Putamen (tissue), 1 donor: ENCODE measurements around the gene ATP8B3.

Source experiments
- DNase-seq: peaks from one replicate; pipeline ENCODE4 v3.0.0-alpha.2; 2016; ENCODE audit warnings: low spot score

Gene ATP8B3

DNA sequence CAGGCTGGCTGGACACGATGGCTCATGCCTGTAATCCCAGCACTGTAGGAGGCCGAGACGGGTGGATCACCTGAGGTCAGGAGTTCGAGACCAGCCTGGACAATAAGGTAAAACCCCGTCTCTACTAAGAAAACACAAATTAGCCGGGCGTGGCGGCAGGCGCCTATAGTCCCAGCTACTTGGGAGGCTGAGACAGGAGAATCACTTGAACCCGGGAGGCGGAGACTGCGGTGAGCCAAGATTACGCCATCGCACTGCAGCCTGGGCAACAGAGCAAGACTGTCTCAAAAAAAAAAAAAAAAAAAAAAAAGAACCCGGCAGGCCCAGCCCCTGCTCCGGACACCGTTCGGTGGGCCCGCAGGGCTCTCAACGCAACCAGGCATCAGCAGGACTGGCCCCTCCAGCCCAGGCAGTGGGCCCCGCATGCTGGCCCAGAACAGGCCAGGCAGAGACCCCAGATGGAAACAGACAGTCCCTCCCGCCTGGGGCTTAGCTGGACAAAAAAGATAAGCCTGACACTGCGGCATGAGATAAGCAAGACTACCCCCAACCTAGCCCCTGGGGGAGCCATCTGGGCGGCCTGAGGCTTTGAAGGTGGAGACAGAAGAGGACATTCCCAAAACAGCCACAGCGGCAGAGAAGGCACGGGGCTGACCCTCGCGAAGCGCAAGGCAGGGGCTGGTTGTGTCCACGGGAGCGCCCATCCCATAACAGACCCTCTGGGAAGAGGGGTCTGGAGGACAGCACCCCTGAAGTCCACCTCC, 24.6 kb upstream of the ATP8B3 start:
- DNase-seq = no peak

DNA sequence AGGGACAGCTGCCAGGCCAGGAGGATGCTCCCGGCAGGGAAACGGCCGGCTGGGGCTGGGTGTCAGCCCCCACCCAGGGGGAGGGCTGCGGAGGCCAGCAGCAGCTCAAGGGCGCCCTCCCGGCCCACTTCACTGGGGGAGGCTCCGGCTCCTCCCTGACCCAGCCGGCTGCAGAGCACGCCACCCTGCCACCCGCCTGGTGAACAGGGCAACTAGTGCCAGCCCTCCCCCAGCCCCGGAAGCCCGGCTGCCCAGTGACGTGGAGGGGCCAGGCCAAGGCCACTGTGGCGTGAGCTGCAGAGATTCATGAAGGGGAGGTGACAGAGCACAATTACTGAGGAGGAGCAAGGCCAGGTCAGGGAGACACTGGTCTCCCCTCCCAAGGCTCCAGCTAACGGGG, 21.5 kb upstream of the ATP8B3 start:
- DNase-seq = no peak

DNA sequence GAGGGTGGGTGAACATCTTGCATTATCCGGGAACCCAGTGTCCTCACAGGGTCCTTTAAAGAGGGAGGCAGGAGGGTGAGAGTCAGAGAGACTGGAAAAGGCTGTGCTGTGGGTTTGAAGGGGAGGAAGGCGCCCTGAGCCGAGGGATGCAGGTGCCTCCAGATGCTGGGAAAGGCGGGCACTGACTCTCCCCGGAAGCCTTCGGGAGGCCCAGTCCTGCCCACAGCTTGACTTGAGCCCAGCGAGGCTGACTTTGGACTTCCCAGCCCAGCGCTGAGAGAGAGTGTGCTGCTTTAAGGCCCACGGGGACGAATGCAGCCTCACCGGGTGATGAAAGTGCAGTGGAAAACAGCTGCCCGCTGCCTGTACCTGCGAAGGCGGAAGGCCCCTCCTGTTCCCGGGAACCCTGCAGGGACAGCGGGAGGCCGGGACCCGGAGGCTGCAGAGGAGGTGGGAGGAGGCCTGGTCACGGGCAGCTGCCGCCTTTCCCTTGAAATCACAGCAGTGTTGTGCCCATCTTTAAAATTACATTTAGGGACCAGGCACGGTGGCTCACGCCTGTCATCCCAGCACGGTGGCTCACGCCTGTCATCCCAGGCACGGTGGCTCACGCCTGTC, 20.1 kb upstream of the ATP8B3 start:
- no peak for DNase-seq

DNA sequence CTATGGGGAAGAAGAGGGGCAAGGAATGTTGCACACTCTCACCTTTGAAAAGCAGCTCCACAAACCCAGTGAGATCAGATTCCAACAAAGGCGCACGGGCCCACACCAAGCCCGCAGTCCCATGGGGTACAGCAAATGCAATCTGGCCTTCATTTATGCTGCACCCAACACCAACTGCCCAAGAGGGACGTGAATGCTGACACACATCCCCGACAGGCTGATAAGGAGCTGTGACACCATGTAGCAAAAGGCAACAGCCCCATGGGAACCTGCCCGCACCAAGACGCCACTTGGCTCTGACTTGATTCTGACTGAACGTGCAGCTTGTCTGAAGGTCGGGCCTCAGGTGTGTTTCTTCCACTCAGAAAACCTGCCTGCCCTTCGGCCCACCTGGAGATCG, 18.9 kb upstream of the ATP8B3 start:
- no peak for DNase-seq

DNA sequence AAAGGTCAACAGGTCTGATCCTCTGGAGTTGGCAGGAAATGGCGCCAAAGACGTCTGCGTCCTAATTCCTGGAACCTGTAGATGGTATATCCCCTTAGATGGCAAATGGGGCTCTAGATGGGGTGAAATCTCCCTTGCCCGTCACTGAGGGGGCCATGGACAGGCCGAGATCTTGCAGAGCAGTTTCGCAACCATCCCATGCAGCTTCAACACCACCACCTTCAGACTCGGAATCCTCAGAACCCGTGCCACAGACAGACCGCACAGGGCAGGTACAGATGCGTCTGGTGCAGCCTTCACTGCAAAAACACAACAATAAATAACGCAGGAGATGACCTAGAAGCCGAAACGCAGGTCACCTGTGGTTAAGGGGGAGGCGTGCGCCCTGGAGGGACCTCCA, 18.5 kb upstream of the ATP8B3 start:
- DNase-seq = no peak

DNA sequence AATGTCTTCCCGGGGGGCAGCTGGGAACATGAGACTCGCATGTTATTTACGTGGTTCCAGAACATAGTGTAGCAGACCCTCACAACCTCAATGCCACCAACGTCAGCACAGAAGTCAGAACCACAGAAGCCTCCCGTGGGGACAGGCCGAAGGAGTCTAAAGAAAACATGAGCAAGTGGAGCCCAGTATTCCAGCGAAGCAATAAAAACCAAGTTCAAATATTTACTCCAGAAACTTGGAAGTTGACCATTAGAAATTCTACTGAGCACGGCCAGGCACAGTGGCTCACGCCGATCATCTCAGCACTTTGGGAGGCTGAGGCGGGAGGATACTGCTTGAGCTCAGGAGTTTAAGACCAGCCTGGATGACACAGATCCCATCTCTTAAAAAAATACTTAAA, 17.9 kb upstream of the ATP8B3 start:
- DNase-seq = no peak

DNA sequence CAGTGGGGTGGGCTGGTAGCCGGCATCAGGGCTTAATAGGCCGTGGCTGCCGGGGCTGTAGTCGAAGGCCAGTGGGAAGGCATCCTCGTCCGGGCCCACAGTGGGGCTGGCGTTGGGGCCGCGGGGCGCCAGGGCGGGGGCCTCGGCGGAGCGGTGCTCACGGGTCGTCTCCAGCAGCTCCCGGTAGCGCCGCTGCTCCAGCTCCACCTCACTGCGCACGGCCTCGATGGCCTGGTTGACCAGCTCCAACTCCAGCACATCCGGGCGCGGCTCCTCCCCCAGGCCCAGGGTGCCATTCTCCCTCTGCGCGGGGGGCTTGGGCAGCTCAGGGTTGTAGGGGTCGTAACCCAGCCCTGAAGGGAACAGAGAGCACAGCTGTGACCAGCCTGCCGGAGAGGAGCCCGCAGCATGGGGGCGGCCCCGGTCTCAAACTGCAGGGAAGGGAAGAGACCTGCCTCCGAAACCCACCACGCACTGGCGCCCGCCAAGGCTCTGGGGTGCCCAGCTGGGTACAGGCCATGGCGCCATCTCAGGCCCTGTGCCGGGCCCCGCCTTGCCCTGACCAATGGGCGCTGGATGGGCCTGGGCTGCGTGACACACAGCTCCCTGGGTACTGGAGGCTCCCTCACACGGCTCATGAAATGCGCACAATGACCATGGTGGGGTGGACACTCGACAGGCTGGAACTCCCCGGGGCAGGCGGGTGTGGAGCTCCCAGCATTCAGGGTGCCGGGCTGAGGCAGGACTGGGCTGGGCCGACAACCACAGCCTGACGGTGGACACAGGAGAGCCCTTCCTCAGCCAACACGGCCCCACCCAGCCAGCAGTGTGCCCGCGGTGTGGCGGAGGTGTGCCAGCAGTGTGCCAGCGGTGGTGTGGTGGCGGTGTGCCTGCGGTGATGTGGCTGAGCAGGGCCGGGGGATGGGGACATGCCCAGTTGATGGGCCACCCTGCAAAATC, 16.5 kb upstream of the ATP8B3 start:
- DNase-seq = no peak

DNA sequence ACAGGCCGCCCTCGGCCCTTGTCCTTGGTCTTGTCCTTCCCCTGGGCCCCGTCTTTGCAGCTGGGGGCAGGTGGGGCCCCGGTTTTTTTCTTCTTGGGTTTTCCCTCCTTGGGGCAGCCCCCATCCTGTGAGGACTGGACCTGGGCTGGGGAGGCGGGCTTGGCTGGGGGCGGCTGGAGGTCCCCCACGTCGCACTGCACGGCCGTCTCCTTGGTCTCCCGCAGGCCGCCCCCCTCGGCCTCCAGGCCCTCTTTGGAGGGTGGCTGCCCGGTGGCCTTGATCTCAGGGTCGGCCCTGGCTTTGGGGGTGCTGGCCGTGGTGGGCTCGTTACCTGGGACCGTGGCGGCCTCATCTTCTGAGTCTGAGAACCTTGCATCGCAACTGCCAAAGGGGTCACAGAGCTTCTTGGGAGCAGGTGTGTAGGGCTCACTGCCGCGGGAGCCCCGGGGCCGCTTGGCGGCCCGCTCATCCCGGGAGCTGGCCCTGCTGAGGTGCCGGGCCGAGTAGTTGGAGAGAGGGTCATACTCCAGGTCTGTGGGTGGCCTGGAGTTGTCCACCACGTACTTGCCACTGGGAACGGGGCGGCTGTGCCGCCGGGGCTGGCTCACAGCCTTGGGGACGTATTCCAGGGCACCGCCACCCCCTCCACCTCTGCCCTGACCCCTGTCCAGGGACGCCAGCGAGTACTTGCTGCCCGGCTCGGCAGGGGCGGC, 15.6 kb upstream of the ATP8B3 start:
- no peak for DNase-seq

DNA sequence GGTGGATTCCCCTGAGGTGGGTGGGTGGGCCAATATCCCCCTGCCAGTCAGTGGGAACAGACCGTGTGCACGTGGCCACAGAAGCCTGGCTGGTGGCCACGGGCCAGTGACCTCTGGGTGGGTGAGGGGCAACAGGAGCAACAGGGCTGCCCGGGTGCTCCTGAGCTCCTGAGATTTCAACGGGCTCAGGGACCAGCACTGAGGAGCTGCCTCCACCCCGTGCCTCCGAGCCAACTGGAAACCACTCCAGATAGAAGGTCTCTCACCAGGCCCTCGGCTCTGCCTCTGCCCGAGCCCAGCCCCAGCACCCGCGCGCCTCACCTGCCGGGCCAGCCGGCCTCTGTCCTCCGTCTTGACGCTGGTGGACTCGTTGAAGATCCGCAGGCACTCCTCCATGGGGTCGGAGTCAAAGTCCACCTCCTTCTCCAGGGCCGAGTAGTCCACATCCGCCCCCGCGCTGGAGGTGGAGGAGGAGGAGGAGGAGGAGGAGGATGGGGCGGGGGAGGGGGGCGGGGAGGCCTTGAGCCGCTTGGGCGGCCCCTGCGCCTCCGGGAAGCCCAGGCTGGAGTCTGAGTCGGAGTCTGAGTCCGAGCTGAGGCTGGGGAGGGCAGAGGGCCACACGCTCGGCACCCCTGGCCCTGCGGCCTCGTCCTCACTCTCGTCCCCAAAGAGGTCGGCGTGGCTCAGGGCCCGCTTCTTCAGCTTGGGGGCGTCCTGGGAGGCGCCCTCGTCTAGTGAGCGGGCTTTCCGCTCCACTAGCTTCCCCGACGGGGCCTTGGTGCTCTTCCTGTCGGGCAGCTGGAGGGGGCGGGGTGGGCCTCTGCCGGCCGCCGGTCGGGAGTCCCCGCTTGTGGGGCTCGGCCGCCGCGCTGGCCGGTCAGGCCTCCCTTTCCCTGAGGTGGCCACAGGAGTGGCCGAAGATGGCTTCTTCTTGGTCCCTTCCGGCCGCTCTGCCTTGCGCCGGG, 14.8 kb upstream of the ATP8B3 start:
- no peak for DNase-seq

DNA sequence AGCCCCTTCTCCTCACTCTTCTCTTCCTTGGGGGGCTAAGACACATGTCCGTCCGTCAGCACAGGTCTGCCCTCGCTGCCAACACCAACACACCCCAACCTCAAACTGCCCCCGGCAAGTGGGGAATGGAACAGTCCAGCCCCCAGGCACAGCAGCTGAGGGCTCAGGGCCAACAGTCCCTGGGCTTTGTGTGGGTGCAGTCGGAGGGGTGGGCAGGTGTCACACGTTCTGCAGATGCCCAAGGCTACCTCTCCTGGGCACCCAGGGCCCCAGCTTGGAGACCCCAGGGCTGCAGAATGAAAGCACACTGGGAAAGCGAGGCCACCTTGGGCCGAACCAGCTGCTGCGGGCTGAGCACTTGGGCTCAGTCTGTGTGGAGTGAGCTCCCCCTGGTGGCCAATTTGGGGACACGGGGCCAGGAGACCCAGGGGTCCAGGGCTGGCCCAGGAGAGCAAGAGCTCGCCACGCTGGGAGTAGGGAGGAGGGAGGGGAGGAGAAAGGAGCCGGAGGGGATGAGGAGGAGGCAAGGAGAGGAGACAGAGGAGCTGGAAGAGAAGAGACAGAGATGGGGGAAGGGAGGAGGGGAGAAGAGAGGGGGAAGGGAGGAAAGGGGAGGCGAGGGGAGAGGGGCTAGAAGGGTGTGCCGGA, 14.0 kb upstream of the ATP8B3 start:
- DNase-seq = peak; percentile 47

DNA sequence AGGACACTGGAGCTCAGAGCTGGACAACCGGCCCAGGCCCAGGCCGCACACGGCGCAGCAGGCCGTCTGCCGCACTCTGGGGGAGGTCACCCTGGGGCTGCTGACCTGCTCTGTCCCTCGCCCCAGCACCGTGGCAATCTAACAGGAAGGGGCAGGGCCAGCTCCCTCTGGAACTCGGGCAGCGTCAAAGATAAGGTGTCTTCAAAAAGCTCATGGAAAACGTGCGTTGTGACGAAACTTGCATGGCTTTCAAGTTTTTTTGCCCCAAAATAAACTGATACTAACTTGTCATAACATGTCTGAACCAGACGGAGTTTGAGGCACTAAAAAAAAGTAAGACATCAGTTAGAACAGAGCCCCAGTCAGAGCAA, 12.2 kb upstream of the ATP8B3 start:
- DNase-seq = no peak

DNA sequence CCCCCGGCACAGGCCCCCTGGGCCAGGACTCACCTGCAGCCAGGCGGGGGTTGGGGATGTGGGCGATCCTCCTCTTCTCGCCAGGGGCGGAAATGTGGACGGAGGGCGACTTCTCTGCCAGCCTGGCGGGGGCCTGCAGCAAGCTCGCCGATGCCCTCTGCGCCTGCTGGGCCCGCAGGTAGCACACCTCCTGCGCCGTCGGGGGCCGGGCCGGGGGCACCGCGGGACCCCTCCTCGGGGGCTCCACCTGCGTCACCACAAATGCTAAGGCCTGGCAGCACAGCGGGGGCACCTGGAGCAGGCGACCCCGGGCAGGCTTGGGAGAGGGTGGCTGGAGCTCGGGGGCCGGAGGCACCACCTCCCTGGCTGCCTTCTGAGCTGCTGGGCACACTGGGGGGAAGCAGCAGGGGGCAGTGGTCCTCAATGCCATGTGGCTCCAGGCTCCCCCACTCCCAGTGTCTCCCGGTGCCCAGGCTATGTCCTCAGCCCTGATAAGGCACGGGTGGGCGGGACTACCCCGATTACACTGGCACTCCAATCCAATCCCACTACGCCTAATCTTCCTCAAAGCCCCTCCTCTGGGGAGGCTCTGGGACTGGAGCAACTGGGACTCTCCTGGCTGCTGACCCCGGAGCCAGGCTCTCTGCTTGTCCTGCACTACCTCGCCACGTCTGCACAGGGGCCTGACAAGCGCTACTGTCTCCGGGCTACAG, 11.6 kb upstream of the ATP8B3 start:
- DNase-seq = no peak

DNA sequence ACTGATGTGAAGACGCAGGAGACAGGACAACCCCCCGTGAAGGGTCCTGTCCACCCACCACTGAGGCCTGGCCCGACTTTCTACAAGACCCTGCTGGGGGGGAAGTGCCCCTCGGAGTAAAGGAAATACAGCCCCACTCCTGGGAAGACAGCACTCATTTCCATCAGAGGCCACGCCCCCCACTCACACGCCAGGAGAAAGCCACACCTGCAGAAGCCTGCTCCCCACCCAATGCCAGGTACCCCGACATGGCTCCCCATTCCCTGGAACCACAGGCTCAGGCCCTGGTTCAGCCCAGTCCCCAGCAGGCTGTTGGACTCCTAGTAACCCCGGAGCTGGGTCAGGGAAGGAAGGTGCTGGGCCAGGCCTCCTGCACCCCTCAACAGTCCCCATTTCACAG, 10.9 kb upstream of the ATP8B3 start:
- DNase-seq = no peak

DNA sequence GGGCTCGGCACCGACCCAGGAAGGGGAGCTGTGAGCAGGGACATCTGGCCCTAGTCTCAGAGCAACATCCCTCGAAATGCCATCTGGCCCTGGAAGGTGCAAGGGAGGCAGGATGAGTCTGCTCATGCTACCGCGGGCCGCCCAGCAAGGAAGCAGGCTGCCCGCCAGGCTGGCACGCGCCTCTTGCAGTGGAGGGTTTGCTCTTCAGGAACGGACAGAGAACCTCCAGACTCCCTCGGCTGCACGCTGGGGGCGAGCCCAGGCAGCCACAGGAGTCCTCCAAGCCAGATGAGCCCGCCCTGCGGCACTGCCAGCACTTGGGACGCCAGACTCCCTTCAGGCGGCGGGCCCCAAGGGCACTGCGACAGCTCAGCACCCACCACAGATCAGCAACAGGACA, 10.1 kb upstream of the ATP8B3 start:
- no peak for DNase-seq

DNA sequence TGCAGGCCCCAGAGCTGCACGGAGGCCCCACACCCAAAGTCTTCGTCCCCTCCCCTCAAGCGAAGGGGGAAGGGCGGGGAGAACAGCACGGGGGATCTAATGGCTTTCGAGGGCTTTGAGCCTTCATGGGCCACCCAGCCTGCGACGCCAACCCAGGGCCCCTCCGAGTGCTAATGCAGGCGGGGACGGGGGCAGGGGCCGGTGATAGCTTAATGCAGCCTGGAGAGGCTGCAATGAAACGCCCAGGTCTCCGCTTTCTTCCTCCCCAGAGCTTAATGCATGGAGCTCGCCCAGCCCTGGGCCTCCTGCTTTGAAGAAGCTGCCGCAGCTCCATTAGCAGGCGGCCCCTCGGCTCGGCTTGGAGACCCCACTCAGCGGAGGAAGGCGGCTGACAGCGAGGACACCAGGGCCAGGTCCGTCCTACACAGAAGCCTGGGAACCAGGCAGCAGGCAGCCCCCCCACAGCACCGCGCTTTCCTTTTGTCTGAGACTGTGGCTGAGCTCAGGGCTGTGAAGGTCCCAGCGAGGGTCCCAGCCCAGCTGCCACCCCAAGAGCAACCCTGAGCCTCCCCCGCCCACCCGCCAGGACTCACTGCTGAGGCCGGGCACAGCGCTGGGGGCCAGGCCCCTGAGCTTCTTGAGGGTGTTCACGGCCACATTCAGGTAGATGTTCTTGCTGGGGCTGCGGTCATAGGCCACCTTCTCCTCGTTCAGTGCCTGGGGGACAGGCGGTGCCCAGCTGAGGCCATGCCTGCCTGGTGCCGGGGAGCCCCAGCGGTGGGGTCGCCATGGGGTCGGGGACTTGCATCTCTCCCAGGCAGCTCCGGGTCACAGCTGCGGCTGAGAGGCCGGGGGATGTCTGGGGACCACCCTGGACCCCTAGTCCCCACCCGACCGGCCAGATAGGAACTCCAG, 7.5 kb upstream of the ATP8B3 start:
- DNase-seq = no peak

DNA sequence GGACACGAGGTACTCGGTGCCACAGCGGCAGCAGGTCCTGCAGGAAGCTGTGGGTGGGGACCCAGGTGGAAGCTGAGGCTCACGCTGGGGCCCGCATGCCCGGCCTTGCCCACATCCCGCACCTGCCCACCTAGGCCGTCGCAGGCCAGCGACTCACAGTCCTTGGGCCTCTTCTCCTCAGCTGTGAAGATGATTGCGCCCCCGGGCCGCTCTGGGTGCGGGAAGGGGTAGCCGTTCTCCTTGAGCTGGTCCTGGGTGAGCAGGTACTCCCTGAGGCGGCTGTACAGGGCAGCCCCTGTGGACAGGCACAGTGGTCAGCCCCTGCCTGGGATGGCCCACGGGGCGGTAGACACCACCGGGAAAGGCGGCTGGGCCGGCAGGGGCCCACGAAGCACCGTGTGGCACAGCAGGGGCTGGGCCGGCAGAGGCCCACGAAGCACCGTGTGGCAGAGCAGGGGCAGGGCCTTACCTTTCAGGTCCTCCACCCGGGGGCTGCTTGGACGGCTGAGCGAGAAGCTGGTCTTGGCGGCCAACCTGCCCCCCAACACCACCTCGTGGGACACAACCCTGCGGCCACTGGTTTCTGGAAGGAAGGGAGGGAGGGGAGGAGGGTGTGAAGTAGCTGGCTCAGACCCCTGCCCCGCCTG, 6.6 kb upstream of the ATP8B3 start:
- no peak for DNase-seq

DNA sequence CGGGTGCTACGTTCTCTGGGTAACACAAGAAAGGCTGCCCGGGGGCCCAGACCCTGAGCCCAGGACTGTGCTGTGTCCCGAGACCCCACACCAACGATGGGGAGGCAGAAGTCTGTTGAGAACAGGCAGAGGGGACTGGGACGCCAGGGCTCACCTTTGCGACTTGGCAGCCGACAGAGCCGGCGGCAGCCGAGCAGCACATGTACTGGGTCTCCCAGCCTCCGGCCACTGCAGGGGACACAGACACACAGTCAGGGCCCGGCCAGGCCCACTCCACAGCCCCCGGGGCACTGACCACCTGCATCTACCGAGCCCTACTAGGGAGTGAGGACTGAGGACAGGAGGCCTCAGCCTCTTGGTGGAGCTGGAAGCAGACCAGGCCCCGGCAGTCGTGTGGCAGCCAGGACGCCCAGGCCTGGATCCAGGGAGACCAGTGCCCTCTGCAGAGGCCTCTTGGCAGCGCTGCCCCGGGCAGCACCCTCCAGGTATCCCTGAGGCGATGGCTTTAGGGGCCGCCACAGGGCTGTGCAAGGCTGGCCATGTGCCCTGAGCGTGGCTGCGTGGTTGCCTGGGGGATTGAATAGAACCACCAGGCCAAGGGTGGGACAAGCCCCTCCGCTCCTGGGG, 5.6 kb upstream of the ATP8B3 start:
- no peak for DNase-seq
